Suprapubic skin (tissue), 4 donors: Measurements from ENCODE around the gene TPCN2. TPM values are rescaled to one million over a fixed set of nuclear protein-coding genes. Genes with fewer than 3 reads are reported as not detected.
"Not testable (repeated sequence)": the region's sequence is repeated elsewhere in the genome, so short reads cannot be mapped to it uniquely, and the experiment has no call there.

Experiments
- DNase-seq, 2 donors: peaks; one replicate each; pipeline ENCODE4 v3.0.0-alpha.2; 2019; ENCODE audit warnings: low spot score in 2 of 2
- H3K27ac ChIP-seq: fragments of 200-600 bp; sonication (generic); one replicate; pipeline ENCODE4 v1.5.1; 2019
- H3K27me3 ChIP-seq: fragments of 200-600 bp; sonication (generic); one replicate; pipeline ENCODE4 v1.5.1; 2019
- H3K36me3 ChIP-seq: fragments of 200-600 bp; sonication (generic); one replicate; pipeline ENCODE4 v1.5.1; 2019
- H3K4me1 ChIP-seq: fragments of 200-600 bp; sonication (generic); one replicate; pipeline ENCODE4 v1.5.1; 2019
- H3K4me3 ChIP-seq: fragments of 200-600 bp; sonication (generic); one replicate; pipeline ENCODE4 v1.5.1; 2019; ENCODE audit warnings: mild to moderate bottlenecking
- H3K9me3 ChIP-seq: fragments of 200-600 bp; sonication (generic); one replicate; pipeline ENCODE4 v1.5.1; 2019
- EP300 ChIP-seq: sonication (generic); formaldehyde crosslinking; IDR thresholded peaks from one replicate; pipeline ENCODE4 v1.6.1; 2017; ENCODE audit warnings: antibody characterized with exemption
- POLR2A ChIP-seq, 2 donors: fragments of 450-650 bp; IDR thresholded peaks; one replicate each; pipeline ENCODE4 v1.6.1; 2017; ENCODE audit warnings: antibody characterized with exemption in 2 of 2, mild to moderate bottlenecking in 2 of 2, moderate library complexity in 2 of 2
- POLR2AphosphoS5 ChIP-seq, 3 donors: sonication (generic); formaldehyde crosslinking; IDR thresholded peaks; one replicate each; pipeline ENCODE4 v1.6.1; 2017; ENCODE audit warnings: antibody characterized with exemption in 3 of 3
- WGBS: methylation state at CpG from one replicate; pipeline ENCODE4 v1.1.5; 2018; 5-methylcytosine and 5-hydroxymethylcytosine counted together
- total RNA-seq, 4 donors: library from RNA; depleted of rRNA; stranded (reverse); fragments of >200 nt; gene quantifications; one replicate each; pipeline ENCODE4 v1.1.0, GENCODE V29; 2016
- TF ChIP-seq, protein P1 (sequence below), 2 donors: fragments of 200-600 bp in 1 of 2; fragments of 450-650 bp in 1 of 2; sonication (generic) in 1 of 2; IDR thresholded peaks; one replicate each; pipeline ENCODE4 v1.5.1; 2016 to 2019; ENCODE audit warnings: antibody characterized with exemption in 2 of 2, mild to moderate bottlenecking in 1 of 2, moderate library complexity in 1 of 2

TPCN2 gene
- total RNA-seq, 4 donors from 2014 or later = 8.4 to 30.3 (median 24.4) TPM

DNA sequence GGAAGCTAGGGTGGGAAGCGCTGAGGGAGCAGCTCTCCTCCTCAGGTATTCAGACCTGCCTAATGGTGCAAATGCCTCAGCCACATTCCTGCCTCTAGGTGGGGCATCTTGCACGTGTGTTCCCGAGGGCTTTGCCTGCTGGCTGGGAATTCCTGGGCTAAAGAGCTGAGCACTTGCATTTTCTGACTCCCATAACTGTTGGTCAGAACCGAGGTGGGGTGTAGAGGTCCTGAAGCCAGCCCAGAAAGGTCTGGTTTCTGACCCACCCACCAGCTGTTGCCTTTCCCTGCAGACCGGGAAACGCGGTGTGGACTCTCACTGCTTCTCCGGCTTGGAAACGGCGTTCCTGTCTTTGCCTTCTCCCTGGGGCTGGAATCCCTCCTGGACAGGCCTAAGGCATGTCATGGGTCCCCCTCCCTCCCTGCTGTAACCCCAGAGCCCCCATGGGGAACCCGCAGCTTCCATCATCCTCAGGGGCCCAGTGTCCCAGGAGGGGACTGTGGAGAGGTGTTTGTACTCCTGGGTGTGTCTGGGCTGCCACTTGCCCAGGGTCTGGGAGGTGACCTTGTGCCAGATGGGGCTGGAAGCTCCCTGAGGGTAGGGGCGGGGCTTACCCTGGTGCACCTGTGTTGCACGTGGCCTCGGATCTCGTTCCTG, 83.0 kb downstream of the TPCN2 start:
- no peaks in the 10 kb centered on the region for H3K36me3 ChIP-seq
- WGBS = 39% methylated on average over 11 of the region's 15 CpGs
- peaks cover 7% of the 10 kb centered on the region for H3K4me1 ChIP-seq
- no peaks in the 10 kb centered on the region for H3K9me3 ChIP-seq
- TF ChIP-seq POLR2A (IDR thresholded peaks at IDR 0.05) = no peak
- TF ChIP-seq, protein P1, sequence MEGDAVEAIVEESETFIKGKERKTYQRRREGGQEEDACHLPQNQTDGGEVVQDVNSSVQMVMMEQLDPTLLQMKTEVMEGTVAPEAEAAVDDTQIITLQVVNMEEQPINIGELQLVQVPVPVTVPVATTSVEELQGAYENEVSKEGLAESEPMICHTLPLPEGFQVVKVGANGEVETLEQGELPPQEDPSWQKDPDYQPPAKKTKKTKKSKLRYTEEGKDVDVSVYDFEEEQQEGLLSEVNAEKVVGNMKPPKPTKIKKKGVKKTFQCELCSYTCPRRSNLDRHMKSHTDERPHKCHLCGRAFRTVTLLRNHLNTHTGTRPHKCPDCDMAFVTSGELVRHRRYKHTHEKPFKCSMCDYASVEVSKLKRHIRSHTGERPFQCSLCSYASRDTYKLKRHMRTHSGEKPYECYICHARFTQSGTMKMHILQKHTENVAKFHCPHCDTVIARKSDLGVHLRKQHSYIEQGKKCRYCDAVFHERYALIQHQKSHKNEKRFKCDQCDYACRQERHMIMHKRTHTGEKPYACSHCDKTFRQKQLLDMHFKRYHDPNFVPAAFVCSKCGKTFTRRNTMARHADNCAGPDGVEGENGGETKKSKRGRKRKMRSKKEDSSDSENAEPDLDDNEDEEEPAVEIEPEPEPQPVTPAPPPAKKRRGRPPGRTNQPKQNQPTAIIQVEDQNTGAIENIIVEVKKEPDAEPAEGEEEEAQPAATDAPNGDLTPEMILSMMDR (IDR thresholded peaks at IDR 0.05) = peak; percentile 46 to 69
- no peak overlapping the region for H3K4me3 ChIP-seq
- H3K27ac ChIP-seq = no peak overlapping the region
- no peak for DNase-seq
- no peaks in the 10 kb centered on the region for H3K27me3 ChIP-seq

DNA sequence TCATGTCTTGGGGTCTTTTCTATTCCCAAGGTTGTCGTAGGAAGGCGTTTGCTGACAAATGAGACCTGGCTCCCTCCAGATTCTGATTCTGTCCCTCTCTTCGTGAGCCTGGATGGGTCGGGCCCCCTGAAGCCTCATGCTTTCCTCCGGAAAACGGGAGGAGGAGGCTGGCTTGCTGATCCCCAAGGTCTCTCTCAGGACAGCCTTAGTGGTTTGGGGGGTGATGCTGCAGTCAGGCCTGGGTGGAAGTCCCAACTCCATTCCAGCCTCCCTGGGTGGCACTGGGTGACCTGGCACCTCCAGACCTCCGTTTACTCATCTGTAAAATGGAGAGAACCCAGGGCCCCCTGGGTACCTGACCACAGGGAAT, 83.6 kb downstream of the TPCN2 start:
- Histone ChIP-seq H3K36me3 (no peaks in the 10 kb centered on the region), H3K27me3 (no peaks in the 10 kb centered on the region), H3K4me3 (no peak overlapping the region), H3K4me1 (peaks cover 5% of the 10 kb centered on the region), H3K9me3 (no peaks in the 10 kb centered on the region), H3K27ac (no peak overlapping the region)
- no peak for DNase-seq
- TF ChIP-seq POLR2A (IDR thresholded peaks at IDR 0.05) = no peak
- no peak for TF ChIP-seq EP300
- TF ChIP-seq, protein P1 (IDR thresholded peaks at IDR 0.05) = no peak
- 100% methylated on average over 1 of the region's 7 CpGs for WGBS

DNA sequence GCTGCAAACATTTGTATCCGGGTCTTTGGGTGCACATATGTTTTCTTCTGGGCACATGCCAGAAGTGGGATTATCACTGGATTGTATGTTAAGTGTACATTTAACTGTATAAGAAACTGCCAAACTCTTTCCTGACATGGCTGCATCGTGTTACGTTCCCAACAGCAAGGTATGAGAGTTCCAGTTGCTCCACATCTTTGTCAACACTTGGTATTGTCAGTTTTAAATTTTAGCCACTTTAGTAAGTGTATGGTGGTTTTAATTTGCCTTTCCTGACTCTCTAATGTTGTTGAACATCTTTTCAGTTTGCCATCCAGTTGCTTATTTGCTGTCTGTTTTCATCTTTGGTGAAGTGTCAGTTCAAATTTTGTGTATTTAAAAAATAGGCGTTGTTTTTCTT, 84.5 kb downstream of the TPCN2 start:
- Histone ChIP-seq H3K36me3 (no peaks in the 10 kb centered on the region), H3K9me3 (no peaks in the 10 kb centered on the region), H3K27ac (no peak overlapping the region), H3K4me3 (no peak overlapping the region), H3K4me1 (peaks cover 5% of the 10 kb centered on the region), H3K27me3 (no peaks in the 10 kb centered on the region)
- no peak for TF ChIP-seq EP300
- TF ChIP-seq POLR2AphosphoS5 (IDR thresholded peaks at IDR 0.05) = no peak
- TF ChIP-seq, protein P1 (IDR thresholded peaks at IDR 0.05) = no peak
- no peak for TF ChIP-seq POLR2A (IDR thresholded peaks at IDR 0.05)
- 93% methylated on average over 4 of the region's 4 CpGs for whole genome bisulfite sequencing
- no peak for DNase-seq

DNA sequence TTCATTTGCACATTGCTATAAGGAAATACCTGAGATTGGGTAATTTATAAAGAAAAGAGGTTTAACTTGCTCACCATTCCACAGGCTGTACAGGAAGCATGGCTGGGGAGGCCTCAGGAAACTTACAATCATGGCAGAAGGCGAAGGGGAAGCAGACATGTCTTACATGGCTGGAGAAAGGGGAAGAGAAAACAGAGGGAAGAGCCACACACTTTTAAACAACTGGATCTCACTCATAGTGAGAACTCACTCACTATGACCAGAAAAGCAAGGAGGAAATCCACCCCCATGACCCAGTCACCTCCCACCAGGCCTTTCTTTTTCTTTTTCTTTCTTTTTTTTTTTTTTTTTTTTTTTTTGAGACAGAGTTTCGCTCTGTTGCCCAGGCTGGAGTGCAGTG, 85.5 kb downstream of the TPCN2 start:
- not testable (repeated sequence) for H3K4me3 ChIP-seq, DNase-seq, H3K27me3 ChIP-seq, H3K9me3 ChIP-seq, H3K27ac ChIP-seq, H3K36me3 ChIP-seq, H3K4me1 ChIP-seq
- WGBS = 93% methylated on average over 2 of the region's 2 CpGs

DNA sequence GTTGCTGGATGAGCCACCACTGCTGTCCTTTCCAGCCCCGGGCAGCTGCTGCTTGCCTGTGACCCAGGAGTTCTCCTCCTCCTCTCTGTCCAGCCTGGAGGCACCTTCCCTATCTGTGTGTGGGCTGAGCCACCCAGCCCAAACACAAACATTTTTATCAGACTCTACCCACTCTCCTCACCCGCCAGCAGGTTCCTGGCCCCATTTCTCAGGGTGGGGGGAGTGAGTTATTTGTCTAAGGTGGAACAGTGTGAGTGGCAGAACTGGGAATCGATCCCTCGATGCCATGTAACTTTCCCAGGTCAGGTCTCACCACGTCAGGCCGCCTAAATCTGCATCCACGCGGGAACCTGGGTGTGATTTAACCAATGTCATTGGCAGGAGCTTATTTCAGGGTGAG, 86.2 kb downstream of the TPCN2 start:
- no peak overlapping the region for H3K27ac ChIP-seq
- H3K27me3 ChIP-seq = no peaks in the 10 kb centered on the region
- 95% methylated on average over 8 of the region's 8 CpGs for WGBS
- DNase-seq = peak in 1 of 2 donors; percentile 57
- TF ChIP-seq, protein P1 (IDR thresholded peaks at IDR 0.05) = no peak
- TF ChIP-seq EP300 (no peak), POLR2AphosphoS5 (IDR thresholded peaks at IDR 0.05) (no peak), POLR2A (IDR thresholded peaks at IDR 0.05) (no peak)
- no peak overlapping the region for H3K4me3 ChIP-seq
- no peaks in the 10 kb centered on the region for H3K9me3 ChIP-seq
- peaks cover 5% of the 10 kb centered on the region for H3K4me1 ChIP-seq
- H3K36me3 ChIP-seq = no peaks in the 10 kb centered on the region
